NCI-H1417 treated with DMSO at 0.1 percent for 48 hours (cell line): ENCODE measurements around the gene ARHGAP32.
"Not testable (repeated sequence)": the region's sequence is repeated elsewhere in the genome, so short reads cannot be mapped to it uniquely, and the experiment has no call there.

Source experiments
- DNase-seq: peaks from one replicate; lab custom pipeline; 2025; lab: John Stamatoyannopoulos, UW

ARHGAP32 gene

DNA sequence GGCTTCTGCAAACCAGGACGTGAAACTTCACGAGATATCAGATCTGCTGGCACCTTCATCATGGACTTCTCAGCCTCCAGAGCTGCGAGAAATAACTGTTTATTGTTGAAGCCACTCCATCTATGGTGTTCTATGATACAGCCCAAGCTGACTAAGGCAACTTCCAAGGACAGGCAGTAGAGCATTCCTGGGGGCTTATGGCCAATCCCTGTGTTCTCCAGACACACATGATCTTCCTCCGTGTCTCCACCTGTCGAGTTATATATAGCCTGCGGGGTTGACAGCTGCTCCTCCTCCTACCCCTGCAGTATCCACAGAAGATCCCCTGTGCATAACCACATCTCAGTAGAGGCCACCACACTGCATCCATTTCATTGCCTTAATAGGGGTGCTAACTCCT is 260.5 kb downstream of the ARHGAP32 start:
- DNase-seq, result no peak

DNA sequence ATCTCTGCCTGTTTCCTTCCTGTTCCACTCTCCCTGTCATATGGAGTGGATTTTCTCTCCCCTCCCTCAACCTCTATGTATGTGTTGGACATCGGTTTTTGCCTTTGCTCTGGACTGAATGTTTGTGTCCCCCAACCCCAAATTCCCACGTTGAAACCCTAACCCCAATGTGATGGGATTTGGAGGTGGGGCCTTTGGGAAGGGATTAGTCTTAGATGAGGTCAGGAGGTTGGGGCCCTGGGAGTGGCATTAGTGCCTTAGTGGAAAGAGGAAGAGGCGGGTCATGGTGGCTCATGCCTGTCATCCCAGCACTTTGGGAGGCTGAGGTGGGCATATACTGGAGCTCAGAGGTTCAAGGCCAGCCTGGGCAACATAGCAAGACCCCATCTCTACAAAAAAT is 261.1 kb downstream of the ARHGAP32 start:
- DNase-seq, result no peak

GRCh38 chr11:128929991-128930390 is 262.1 kb downstream of the ARHGAP32 start:
- no peak for DNase-seq

GRCh38 chr11:128929468-128929867 is 262.7 kb downstream of the ARHGAP32 start:
- no peak for DNase-seq

DNA sequence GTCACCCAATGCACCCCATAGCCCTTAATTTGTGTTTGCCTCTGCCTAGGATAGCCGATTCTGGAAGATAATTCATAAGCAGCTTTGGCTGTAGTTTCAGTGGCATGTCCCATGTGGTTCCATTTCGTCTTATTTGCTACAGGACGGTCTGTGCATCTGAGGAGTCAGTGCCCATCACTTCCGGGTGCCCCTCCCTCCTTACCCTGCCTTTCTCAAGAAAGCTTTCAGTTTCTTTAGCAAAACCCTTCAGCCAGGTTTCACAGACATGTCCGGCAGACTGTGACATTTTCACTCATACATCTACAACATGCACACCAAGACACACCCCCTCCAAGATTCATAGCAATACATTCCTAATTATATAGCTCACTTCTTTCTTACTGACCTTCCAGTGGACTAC is 263.7 kb downstream of the ARHGAP32 start:
- no peak for DNase-seq

DNA sequence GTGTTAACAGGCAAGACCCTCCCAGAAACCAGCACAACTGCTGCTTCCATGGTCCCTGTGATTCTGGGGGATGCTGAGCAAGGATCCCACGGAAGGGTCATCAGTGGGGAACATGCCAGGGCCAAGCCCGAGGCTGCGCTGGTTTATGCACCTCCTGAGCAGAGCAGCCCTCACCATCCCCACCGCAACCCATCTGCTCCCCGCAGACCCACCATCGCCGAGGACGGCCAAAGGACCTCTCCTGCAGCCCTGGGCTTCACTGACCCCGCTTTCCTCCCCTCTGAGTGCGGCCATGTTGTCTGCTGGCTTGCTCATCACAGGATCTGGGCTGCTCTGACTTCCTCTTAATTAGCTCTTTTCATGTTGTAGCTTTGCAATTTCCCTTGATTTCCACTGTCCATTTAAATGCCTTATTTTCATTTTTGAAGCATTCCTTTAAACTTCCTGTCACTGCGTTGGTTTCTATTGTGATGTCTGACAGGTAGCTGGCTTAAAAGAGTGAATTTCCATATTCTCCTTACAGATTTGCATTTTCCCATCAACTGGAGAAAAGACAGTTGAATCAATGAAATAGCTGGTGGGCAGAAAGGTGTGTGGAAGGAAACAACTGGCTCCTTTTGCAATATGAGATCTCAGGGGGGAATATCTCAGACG is 264.3 kb downstream of the ARHGAP32 start:
- DNase-seq, result no peak

DNA sequence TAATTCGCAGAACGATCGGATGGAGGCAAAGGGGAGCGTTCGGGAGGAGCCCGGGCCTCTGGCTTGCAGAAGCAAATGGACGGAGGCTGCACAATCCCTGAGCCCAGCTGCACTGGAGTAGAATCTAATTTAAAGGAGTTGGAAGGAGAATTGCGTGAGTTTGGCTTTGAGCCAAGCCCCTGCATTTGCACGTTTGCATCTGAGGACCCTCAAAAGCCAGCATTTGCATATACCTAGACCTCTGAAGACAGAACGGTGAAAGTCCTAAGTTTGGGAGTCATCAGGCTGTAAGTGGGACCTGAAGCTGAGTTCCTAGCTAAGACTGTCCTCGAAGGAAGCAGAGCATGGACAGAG is 265.0 kb downstream of the ARHGAP32 start:
- no peak for DNase-seq

DNA sequence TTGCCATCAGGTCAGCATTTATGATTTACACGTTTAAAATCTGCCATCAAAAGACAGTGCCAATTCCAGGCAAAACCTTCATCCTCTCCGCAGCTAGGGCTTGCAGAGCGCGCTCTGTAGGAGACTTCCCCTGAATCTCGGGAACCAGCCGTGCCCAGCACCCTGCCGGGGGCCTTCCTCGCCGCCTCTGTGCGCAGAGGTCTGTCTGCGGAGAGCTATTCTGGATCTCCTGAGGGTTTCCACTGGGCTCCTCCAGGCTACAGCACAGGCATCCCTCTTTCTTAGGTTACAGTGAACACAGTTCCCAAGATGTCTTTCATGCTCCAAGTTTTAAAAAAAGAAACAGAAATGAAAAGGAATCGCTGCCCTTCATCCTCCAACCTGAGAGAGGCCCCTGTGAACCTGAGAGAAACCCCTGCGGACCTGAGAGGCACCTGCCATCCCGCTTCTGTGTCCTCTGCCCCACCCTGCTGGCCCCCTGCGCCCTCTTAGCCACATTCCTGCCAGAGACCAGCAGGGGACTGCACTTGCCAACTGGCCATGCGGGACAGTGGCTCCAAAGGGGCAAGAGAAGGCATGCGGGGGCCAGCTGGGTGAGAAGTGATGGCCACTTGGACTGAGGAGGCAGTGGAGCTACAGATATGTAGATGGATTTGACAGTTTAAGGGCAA is 265.6 kb downstream of the ARHGAP32 start:
- no peak for DNase-seq

DNA sequence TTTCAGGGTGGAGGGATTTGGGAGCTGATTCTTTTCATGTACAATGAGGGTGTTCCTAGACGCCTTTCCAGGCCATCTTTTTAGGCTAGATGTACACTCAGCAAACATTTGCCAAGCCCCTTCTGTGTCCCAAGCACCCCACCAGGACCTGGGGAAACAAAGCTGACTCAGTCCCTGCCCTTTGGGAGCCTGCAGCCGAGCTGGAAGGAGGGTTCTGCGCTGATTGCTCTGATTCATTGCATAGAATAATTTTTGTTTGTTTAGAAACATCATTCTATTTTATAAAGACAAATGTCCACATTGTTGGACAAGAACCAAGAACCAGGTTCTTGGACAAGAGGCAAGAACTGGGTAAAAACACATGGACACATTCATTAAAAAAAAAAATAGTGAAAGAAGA is 266.1 kb downstream of the ARHGAP32 start:
- DNase-seq, result no peak

GRCh38 chr11:128925250-128925600 is 266.9 kb downstream of the ARHGAP32 start:
- DNase-seq, result no peak

DNA sequence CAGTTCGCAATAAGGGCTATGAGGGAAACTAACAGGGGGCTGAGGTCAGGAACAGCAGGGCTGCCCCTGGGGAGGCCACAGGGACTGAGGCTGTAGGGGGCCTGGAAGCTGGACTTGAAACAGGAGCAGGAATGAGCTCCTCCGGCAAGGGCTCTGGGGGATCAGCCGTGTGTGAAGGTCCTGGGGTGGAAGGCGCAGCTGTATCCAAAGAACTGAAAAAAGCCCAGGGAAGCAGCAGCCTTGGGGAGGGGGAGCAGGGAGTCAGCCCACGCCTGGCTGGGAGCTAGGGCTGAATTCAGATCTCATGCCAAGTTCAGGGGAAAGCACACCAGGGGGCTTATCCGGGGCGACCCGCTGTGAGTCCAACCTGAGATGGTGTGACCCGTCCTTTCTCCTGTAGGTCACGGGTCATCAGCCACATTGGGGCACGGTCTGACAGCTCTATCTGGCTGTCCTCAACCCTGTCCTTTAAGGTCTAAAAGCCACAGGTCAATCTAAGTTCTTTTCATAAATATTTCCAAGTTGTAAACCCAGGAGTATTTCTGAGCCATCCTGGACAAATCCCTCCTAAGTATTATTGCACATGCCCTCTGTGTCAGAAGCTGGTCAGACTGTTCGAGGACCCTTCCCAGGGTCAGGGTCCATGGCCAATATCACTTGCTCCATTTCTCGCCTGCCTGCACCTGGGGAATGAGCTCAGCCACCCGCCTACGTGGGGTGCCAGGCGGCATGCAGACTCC is 267.4 kb downstream of the ARHGAP32 start:
- DNase-seq, result no peak

DNA sequence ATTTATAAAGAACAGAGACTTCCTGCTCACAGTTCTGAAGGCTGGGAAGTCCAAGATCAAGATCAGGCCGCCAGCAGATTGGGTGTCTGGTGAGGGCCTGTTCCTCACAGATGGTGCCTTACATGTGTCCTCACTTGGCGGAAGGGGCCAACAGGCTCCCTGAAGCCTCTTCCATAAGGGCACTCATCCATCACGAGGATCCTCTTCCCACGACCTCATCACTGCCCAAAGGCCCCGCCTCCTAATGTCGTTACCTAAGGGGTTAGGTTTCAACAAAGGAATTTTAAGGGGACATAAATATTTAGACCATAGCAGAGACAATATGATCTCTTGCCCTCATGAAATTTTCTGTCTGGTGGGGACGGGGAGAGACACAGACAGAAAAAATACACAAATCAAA is 268.0 kb downstream of the ARHGAP32 start:
- no peak for DNase-seq

DNA sequence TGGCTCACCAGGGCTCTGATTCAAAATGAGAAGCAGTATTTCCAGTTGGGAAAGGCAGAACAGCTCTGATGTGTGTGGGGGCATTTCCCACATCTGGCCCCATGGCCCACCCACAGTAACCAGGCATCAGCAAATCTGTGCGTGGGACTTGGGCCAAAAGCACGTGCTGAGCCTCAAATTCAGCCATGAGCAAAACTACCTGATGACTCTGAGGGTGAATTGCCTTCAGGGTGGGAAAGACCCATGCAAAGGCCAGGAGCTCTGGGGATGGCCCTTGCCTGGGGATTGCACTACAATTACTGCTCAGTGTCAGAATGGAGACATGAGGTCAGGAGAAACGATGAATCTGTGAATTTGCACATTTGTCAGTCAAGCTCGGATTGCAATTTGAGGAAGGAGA is 270.3 kb downstream of the ARHGAP32 start:
- DNase-seq, result no peak

DNA sequence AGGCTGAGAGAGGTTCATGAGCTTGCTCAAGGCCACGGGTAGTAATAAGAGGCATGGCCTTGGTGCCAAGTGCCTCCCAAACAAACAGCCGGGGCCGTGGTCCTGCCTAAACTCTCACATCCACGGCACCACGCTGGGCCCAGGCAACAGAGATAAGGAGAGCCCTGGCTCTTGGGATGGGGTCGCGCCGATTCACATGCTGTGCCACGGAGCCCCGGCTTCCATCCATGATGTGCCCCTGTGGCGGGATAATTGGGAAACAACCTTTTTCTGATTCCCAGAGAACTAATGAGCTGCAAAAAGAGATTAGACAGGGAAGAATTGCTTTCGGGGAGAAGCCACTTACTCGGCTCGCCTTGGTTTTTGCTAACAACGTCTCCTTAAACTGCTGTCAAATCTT is 271.5 kb downstream of the ARHGAP32 start:
- DNase-seq, result no peak

- not testable (repeated sequence) for DNase-seq
Observed at GRCh38 chr11:128919635-128920034, 272.5 kb downstream of the ARHGAP32 start.

DNA sequence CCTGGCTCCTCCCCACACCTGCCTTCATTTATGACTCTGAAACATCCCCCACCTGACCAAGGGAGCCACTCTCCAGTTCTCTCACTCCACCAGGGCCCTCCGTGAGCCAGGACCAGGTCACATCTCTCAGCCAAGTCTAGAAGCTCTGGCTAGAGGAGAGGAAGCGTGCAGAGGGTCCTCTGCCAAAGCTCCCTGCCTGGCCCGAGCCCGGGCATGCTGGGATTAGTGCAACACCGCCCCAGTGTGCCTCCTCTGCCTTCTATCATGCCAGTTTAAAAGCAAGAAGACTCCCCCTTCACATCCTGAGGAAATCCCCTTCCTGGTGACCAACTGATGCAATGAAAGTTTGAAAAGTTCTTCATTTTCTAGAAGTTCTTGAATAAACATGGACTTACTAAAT is 272.9 kb downstream of the ARHGAP32 start:
- DNase-seq, result no peak

DNA sequence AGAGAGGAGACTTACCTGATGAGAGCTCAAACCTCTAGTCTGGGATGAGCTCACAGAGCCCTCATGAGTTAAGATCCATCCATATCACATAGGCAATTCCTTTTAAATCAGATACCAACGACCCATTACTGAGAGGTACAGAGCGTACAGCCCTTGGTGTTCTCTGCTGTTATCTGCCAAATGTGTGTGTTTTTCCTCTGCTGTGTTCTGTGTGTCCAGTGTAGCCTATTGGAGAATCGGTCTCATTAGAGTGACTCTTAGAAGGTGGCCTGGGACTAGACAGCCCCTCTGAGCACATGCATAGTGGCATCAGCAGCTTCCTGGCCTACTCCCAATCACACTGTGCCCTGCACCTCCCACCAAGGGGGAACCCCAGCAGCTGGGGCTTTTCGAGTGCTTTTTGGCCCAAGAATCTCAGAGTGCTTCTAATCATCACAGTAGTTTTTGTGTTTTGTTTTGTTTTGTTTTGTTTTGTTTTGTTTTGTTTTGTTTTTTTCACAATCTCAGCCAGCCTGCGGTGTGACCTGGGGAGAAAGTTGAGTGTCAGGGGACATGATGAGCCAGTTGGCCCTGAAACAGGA is 274.9 kb downstream of the ARHGAP32 start:
- no peak for DNase-seq

GRCh38 chr11:128916681-128917080 is 275.4 kb downstream of the ARHGAP32 start:
- no peak for DNase-seq

GRCh38 chr11:128916037-128916572 is 276.0 kb downstream of the ARHGAP32 start:
- DNase-seq, result no peak

GRCh38 chr11:128915149-128915521 is 277.0 kb downstream of the ARHGAP32 start:
- no peak for DNase-seq
